A549 (cell line): ENCODE results near the gene MINDY1. TPM values are rescaled to one million over a fixed set of nuclear protein-coding genes. Genes with fewer than 3 reads are reported as not detected.

ENCODE experiments used
- ATAC-seq, 2 experiments: fragments of 200-7000 bp in 1 of 2; fragments of >200 bp in 1 of 2; cut with Nextera tagmentation in 1 of 2; cut with Tn5 transposase in 1 of 2; 3 replicates each; pipeline versions ENCODE4 v1.8.0 to v1.9.1; 2018 to 2020; ENCODE audit warnings: mild to moderate bottlenecking in 1 of 2, moderate library complexity in 1 of 2
- CTCF ChIA-PET: fragments of 300-600 bp; sonication (Branson Sonifier 250); formaldehyde crosslinking; extraction: SDS; loops from one replicate; lab custom pipeline; 2021; ENCODE audit warnings: antibody characterized with exemption, inconsistent platforms; lab: Yijun Ruan, JAX
- POLR2A ChIA-PET: fragments of 350-600 bp; formaldehyde crosslinking; extraction: SDS; loops from one replicate; lab custom pipeline; 2021; ENCODE audit warnings: antibody characterized with exemption, inconsistent platforms; lab: Yijun Ruan, JAX
- DNase-seq, 2 experiments: peaks; one replicate each; pipeline versions ENCODE4 v3.0.0 to v3.0.0-alpha.2; 2011 to 2016; ENCODE audit warnings: low read depth in 1 of 2, low spot score in 1 of 2
- FAIRE-seq: peaks from 2 replicates; lab custom pipeline; 2011; peaks lifted over from hg19 to GRCh38; lab: Jason Lieb, UNC
- H3K27ac ChIP-seq, 2 experiments: fragments of >200 bp; sonication (Bioruptor Twin); formaldehyde crosslinking; 3 replicates each; pipeline ENCODE4 v1.5.1; 2016 to 2017
- H3K4me1 ChIP-seq: fragments of >200 bp; sonication (Bioruptor Twin); formaldehyde crosslinking; 3 replicates; pipeline ENCODE4 v1.6.1; 2016
- H3K4me2 ChIP-seq: fragments of >200 bp; sonication (Bioruptor Twin); formaldehyde crosslinking; 3 replicates; pipeline ENCODE4 v1.6.1; 2016
- H3K4me3 ChIP-seq: fragments of >200 bp; sonication (Bioruptor Twin); formaldehyde crosslinking; 3 replicates; pipeline ENCODE4 v1.5.1; 2016
- H3K9me3 ChIP-seq: fragments of >200 bp; sonication (Bioruptor Twin); formaldehyde crosslinking; 3 replicates; pipeline ENCODE4 v1.6.1; 2016
- CBX8 ChIP-seq: fragments of 200-600 bp; sonication (generic); IDR thresholded peaks from 2 replicates; pipeline ENCODE4 v1.6.1; 2016
- CTCF ChIP-seq: fragments of >200 bp; sonication (Bioruptor Twin); formaldehyde crosslinking; IDR thresholded peaks from 3 replicates; pipeline ENCODE4 v1.5.1; 2016
- E2F6 ChIP-seq: IDR thresholded peaks from 2 replicates; pipeline ENCODE4 v1.6.1; 2012; ENCODE audit warnings: low read depth, borderline replicate concordance
- EHF ChIP-seq: fragments of 250-450 bp; sonication (Bioruptor Pico); IDR thresholded peaks from 2 replicates; pipeline ENCODE4 v1.5.0; 2020; ENCODE audit warnings: mild to moderate bottlenecking
- ESRRA ChIP-seq: fragments of 150-350 bp; IDR thresholded peaks from 2 replicates; pipeline ENCODE4 v1.6.1; 2014; ENCODE audit warnings: mild to moderate bottlenecking, low read length, borderline replicate concordance
- FOXS1 ChIP-seq: fragments of 250-450 bp; sonication (Bioruptor Pico); IDR thresholded peaks from 2 replicates; pipeline ENCODE4 v1.5.0; 2020; ENCODE audit warnings: mild to moderate bottlenecking, moderate library complexity
- GATA3 ChIP-seq: IDR thresholded peaks from 2 replicates; pipeline ENCODE4 v1.6.1; 2012; ENCODE audit warnings: borderline replicate concordance
- HES2 ChIP-seq: fragments of >200 bp; sonication (Bioruptor Twin); formaldehyde crosslinking; IDR thresholded peaks from 2 replicates; pipeline ENCODE4 v1.6.1; 2016
- HEYL ChIP-seq: fragments of 250-450 bp; sonication (Bioruptor Pico); IDR thresholded peaks from 2 replicates; pipeline ENCODE4 v1.8.0; 2021; ENCODE audit warnings: mild to moderate bottlenecking, moderate library complexity
- HOXB5 ChIP-seq: fragments of 250-450 bp; sonication (Bioruptor Pico); IDR thresholded peaks from 2 replicates; pipeline ENCODE4 v1.5.0; 2020; ENCODE audit warnings: mild to moderate bottlenecking, moderate library complexity
- JUN ChIP-seq, 2 experiments: fragments of >200 bp; sonication (Bioruptor Twin); formaldehyde crosslinking; IDR thresholded peaks; 2 replicates in 1 of 2; 3 replicates in 1 of 2; pipeline ENCODE4 v1.6.1; 2016 to 2017
- KDM5A ChIP-seq: fragments of 200-600 bp; sonication (generic); IDR thresholded peaks from 2 replicates; pipeline ENCODE4 v1.6.1; 2016; ENCODE audit warnings: antibody characterized with exemption, mild to moderate bottlenecking
- MAZ ChIP-seq: fragments of 150-350 bp; IDR thresholded peaks from 2 replicates; pipeline ENCODE4 v1.6.1; 2014; ENCODE audit warnings: antibody characterized with exemption, low read depth, low read length, borderline replicate concordance
- MYC ChIP-seq: IDR thresholded peaks from 2 replicates; pipeline ENCODE4 v1.6.1; 2012; ENCODE audit warnings: mild to moderate bottlenecking, inconsistent platforms, low read length, improper control_type of control experiment, borderline replicate concordance
- NFE2L2 ChIP-seq: fragments of 150-350 bp; conservative IDR thresholded peaks from 2 replicates; pipeline ENCODE4 v1.6.1; 2014; ENCODE audit warnings: low read length
- NPAS2 ChIP-seq: fragments of 250-450 bp; sonication (Bioruptor Pico); IDR thresholded peaks from 2 replicates; pipeline ENCODE4 v1.8.0; 2022; ENCODE audit warnings: mild to moderate bottlenecking, moderate library complexity, borderline replicate concordance
- NR3C1 ChIP-seq: fragments of >200 bp; sonication (Bioruptor Twin); formaldehyde crosslinking; IDR thresholded peaks from 3 replicates; pipeline ENCODE4 v1.6.1; 2017
- PBX3 ChIP-seq: IDR thresholded peaks from 2 replicates; pipeline ENCODE4 v1.6.1; 2012
- PHF8 ChIP-seq: fragments of 200-600 bp; sonication (generic); IDR thresholded peaks from 2 replicates; pipeline ENCODE4 v1.6.1; 2016; ENCODE audit warnings: low read depth, mild to moderate bottlenecking, antibody characterized with exemption, moderate library complexity, borderline replicate concordance
- POLR2AphosphoS2 ChIP-seq: conservative IDR thresholded peaks from 2 replicates; pipeline ENCODE4 v1.6.1; 2012; ENCODE audit warnings: low read length, improper control_type of control experiment, inconsistent platforms
- RAD21 ChIP-seq, 2 experiments: fragments of >200 bp in 1 of 2; sonication (Bioruptor Twin) in 1 of 2; formaldehyde crosslinking in 1 of 2; IDR thresholded peaks in 1 of 2; conservative IDR thresholded peaks in 1 of 2; 2 replicates in 1 of 2; 3 replicates in 1 of 2; pipeline ENCODE4 v1.6.1; 2012 to 2018; ENCODE audit warnings: inconsistent platforms in 1 of 2
- RCOR1 ChIP-seq: fragments of 150-350 bp; IDR thresholded peaks from 2 replicates; pipeline ENCODE4 v1.6.1; 2014; ENCODE audit warnings: antibody characterized with exemption, low read length, low read depth
- SREBF2 ChIP-seq: fragments of 450-650 bp; IDR thresholded peaks from 2 replicates; pipeline ENCODE4 v1.6.1; 2014; ENCODE audit warnings: mild to moderate bottlenecking, moderate library complexity
- ZFP36 ChIP-seq: fragments of 450-650 bp; IDR thresholded peaks from 2 replicates; pipeline ENCODE4 v1.6.1; 2014; ENCODE audit warnings: borderline replicate concordance; ENCODE audit not compliant: partially characterized antibody
- ZSCAN20 ChIP-seq: fragments of 250-450 bp; sonication (Bioruptor Pico); IDR thresholded peaks from 2 replicates; pipeline ENCODE4 v1.8.0; 2022; ENCODE audit warnings: mild to moderate bottlenecking, moderate library complexity
- WGBS: methylation state at CpG from one replicate; pipeline ENCODE4 v1.1.6; 2017; ENCODE audit errors: missing lambda C conversion rate; 5-methylcytosine and 5-hydroxymethylcytosine counted together
- polyA plus RNA-seq, 4 experiments: library from polyadenylated mRNA; depleted of rRNA in 3 of 4; stranded (reverse); fragments of >200 nt; fragmentation: RNase III in 1 of 4; extraction: RNeasy Plus Mini Kit Qiagen cat#74134 plus additional on column Dnase treatment in 1 of 4; gene quantifications; 2 replicates in 3 of 4; 3 replicates in 1 of 4; pipeline ENCODE4 v1.2.3, GENCODE V29; 2011 to 2017

Gene MINDY1
- polyA plus RNA-seq, 2 of the 4 experiments (the other 2 are of a cell fraction) = 4.8 to 5.2 TPM

GRCh38 chr1:150995460-150995859, 11.2 kb downstream of the MINDY1 start:
- no peak overlapping the region for H3K4me3 ChIP-seq
- peak overlapping the region; percentile 19; the same call in 1 of the 3 replicates for H3K4me2 ChIP-seq
- H3K27ac ChIP-seq = no peak overlapping the region
- FAIRE-seq (no peak), ATAC-seq (peak in 1 of 2 experiments; percentile 23; a peak in 2 of 6 replicates), DNase-seq (no peak)
- 46% methylated on average over 4 of the region's 4 CpGs for WGBS
- ChIA-PET CTCF (interaction anchor here (0.5 to 26.8 kb wide), 34 partner anchors 0 to 1063 kb away, joined by 3 to 586 read pairs (median 4); partner anchors contain the start of genes ANXA9, CDC42SE1, CERS2 and MINDY1), POLR2A (no interaction called here)
- TF ChIP-seq GATA3 (no peak), MAZ (no peak), ESRRA (no peak), KDM5A (no peak), SREBF2 (no peak), POLR2AphosphoS2 (no peak)
- H3K4me1 ChIP-seq = 0 out of 3 replicates have a peak, but pooled peaks cover 4% of the 10 kb centered on the region
- H3K9me3 ChIP-seq = no peaks in the 10 kb centered on the region

- DNase-seq = no peak
- H3K4me3 ChIP-seq = no peak overlapping the region
- 67% methylated on average over 3 of the region's 3 CpGs for WGBS
- no peaks in the 10 kb centered on the region for H3K9me3 ChIP-seq
- POLR2A ChIA-PET = no interaction called here
- H3K4me2 ChIP-seq = no peak overlapping the region
- no peak for FAIRE-seq
- ATAC-seq = no peak
- 0 out of 3 replicates have a peak, but pooled peaks cover 4% of the 10 kb centered on the region for H3K4me1 ChIP-seq
- TF ChIP-seq HOXB5 (CRISPR knock-in tag) (no peak), PHF8 (no peak), E2F6 (no peak), EHF (CRISPR knock-in tag) (no peak), PBX3 (no peak), NFE2L2 (no peak), HES2 (no peak), RAD21 (conservative IDR thresholded peaks at IDR 0.05 in 1 of 2, IDR thresholded peaks at IDR 0.05 in 1 of 2) (no peak), JUN (IDR thresholded peaks at IDR 0.05) (no peak), HEYL (no peak), ZFP36 (no peak), GATA3 (no peak), ZSCAN20 (CRISPR knock-in tag) (no peak), MYC (no peak), NR3C1 (no peak), FOXS1 (CRISPR knock-in tag) (no peak), CBX8 (no peak), RCOR1 (no peak), NPAS2 (no peak), CTCF (no peak)
- TF ChIP-seq, all 56 proteins: peak for 0
- peak overlapping the region in 1 of 2 experiments; percentile 26; a peak in 1 of 6 replicates for H3K27ac ChIP-seq
- CTCF ChIA-PET = interaction anchor here (1.1 to 26.8 kb wide), 10 partner anchors 2 to 433 kb away, joined by 3 to 586 read pairs (median 4); partner anchors contain the start of genes ANXA9, CERS2 and MINDY1
These were observed 12.5 kb downstream of the MINDY1 start for GRCh38 chr1:150994248-150994647.
